Parathyroid adenoma (tissue), 2 donors: Measurements from ENCODE around the gene MPHOSPH10.
A peak's percentile ranks its signal among the peaks of the same experiment; 100 is the strongest.
"Not testable (repeated sequence)": the region's sequence is repeated elsewhere in the genome, so short reads cannot be mapped to it uniquely, and the experiment has no call there.

ENCODE experiments used
- H2AFZ ChIP-seq: fragments of 300-600 bp; sonication (generic); one replicate; pipeline ENCODE4 v1.7.0; 2017; ENCODE audit warnings: antibody characterized with exemption, mild to moderate bottlenecking
- H3K27ac ChIP-seq: fragments of 300-600 bp; sonication (generic); one replicate; pipeline ENCODE4 v1.7.0; 2017
- H3K27me3 ChIP-seq: fragments of 300-600 bp; sonication (generic); one replicate; pipeline ENCODE4 v1.7.0; 2017; ENCODE audit warnings: low read length; ENCODE audit not compliant: control insufficient read depth, insufficient read depth
- H3K36me3 ChIP-seq: fragments of 300-600 bp; sonication (generic); one replicate; pipeline ENCODE4 v1.7.0; 2017; ENCODE audit warnings: low read length; ENCODE audit not compliant: control insufficient read depth, insufficient read depth
- H3K4me1 ChIP-seq: fragments of 300-600 bp; sonication (generic); one replicate; pipeline ENCODE4 v1.7.0; 2017; ENCODE audit warnings: control low read depth
- H3K4me2 ChIP-seq: fragments of 300-600 bp; sonication (generic); one replicate; pipeline ENCODE4 v1.7.0; 2017; ENCODE audit warnings: low read length
- H3K4me3 ChIP-seq: fragments of 300-600 bp; sonication (generic); one replicate; pipeline ENCODE4 v1.7.0; 2017; ENCODE audit warnings: low read depth, low read length
- H3K79me2 ChIP-seq: fragments of 300-600 bp; sonication (generic); one replicate; pipeline ENCODE4 v1.7.0; 2017; ENCODE audit warnings: control low read depth
- H3K9ac ChIP-seq: fragments of 300-600 bp; sonication (generic); one replicate; pipeline ENCODE4 v1.7.0; 2017; ENCODE audit warnings: mild to moderate bottlenecking
- H3K9me3 ChIP-seq: fragments of 300-600 bp; sonication (generic); one replicate; pipeline ENCODE4 v1.7.0; 2017; ENCODE audit warnings: low read length; ENCODE audit not compliant: control insufficient read depth
- TF ChIP-seq, protein P1 (sequence below): fragments of 300-600 bp; sonication (generic); IDR thresholded peaks from one replicate; pipeline ENCODE4 v1.7.0; 2017; ENCODE audit warnings: antibody characterized with exemption, mild to moderate bottlenecking
- donor health status: primary hyperparathyroidism.

The MPHOSPH10 gene, protein sequence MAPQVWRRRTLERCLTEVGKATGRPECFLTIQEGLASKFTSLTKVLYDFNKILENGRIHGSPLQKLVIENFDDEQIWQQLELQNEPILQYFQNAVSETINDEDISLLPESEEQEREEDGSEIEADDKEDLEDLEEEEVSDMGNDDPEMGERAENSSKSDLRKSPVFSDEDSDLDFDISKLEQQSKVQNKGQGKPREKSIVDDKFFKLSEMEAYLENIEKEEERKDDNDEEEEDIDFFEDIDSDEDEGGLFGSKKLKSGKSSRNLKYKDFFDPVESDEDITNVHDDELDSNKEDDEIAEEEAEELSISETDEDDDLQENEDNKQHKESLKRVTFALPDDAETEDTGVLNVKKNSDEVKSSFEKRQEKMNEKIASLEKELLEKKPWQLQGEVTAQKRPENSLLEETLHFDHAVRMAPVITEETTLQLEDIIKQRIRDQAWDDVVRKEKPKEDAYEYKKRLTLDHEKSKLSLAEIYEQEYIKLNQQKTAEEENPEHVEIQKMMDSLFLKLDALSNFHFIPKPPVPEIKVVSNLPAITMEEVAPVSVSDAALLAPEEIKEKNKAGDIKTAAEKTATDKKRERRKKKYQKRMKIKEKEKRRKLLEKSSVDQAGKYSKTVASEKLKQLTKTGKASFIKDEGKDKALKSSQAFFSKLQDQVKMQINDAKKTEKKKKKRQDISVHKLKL

DNA sequence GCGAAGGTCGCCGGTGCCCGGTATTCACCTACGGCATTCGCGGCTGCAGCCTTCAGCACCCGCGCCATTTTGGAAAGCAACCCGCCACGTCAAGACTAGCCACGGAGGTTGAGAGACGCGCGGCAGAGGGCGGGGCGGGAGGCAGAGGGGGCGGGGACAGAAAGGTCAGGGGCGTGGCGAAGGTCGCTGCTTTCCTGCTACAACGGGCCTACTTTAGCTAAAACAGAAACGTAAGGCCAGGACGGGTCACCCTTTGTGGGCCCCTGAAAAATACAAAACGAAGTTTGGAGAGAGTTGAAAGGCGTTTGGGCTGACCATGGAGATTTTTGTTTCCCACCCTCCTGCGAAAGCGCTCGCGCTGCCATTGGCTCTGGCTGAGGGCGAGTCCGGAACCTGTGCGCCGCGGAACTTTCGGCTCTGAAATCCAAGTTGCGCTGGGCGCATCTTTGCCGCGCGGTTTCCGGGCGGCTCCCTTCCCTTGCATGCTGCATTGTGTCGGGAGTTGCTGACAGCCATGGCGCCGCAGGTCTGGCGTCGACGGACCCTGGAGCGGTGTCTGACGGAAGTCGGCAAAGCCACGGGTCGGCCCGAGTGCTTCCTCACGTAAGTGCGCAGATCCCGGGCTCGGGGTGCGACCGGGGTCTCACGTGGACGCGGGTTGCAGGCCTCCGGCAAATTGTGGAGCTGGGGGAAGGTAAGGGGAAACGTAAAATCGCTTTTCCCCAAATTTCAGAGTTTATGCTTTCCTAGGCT, at the start of gene MPHOSPH10, which contains the start of gene MCEE:
Gene MPHOSPH10 (plus strand): TSS at position 483 of the 753 bp plus-strand sequence. CDS start 32 bp downstream, at position 515.
Gene MCEE (minus strand): TSS at position 78 of the 753 bp plus-strand sequence. CDS start 10 bp downstream, at position 68.
- H3K27me3 ChIP-seq = no peaks in the 10 kb centered on the region
- H3K4me2 ChIP-seq = peak within 1 kb of the TSS; percentile 87
- peak within 1 kb of the TSS; percentile 90 for H3K4me3 ChIP-seq
- peak within 1 kb of the TSS; percentile 86 for H3K9ac ChIP-seq
- H3K79me2 ChIP-seq = peaks cover 14% of the 10 kb centered on the region
- no peaks in the 10 kb centered on the region for H3K9me3 ChIP-seq
- H3K36me3 ChIP-seq = no peaks in the 10 kb centered on the region
- TF ChIP-seq, protein P1, sequence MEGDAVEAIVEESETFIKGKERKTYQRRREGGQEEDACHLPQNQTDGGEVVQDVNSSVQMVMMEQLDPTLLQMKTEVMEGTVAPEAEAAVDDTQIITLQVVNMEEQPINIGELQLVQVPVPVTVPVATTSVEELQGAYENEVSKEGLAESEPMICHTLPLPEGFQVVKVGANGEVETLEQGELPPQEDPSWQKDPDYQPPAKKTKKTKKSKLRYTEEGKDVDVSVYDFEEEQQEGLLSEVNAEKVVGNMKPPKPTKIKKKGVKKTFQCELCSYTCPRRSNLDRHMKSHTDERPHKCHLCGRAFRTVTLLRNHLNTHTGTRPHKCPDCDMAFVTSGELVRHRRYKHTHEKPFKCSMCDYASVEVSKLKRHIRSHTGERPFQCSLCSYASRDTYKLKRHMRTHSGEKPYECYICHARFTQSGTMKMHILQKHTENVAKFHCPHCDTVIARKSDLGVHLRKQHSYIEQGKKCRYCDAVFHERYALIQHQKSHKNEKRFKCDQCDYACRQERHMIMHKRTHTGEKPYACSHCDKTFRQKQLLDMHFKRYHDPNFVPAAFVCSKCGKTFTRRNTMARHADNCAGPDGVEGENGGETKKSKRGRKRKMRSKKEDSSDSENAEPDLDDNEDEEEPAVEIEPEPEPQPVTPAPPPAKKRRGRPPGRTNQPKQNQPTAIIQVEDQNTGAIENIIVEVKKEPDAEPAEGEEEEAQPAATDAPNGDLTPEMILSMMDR = no peak
- peak within 1 kb of the TSS; percentile 99 for H2AFZ ChIP-seq
- no peaks in the 10 kb centered on the region for H3K4me1 ChIP-seq
- H3K27ac ChIP-seq = peak within 1 kb of the TSS; percentile 96

DNA sequence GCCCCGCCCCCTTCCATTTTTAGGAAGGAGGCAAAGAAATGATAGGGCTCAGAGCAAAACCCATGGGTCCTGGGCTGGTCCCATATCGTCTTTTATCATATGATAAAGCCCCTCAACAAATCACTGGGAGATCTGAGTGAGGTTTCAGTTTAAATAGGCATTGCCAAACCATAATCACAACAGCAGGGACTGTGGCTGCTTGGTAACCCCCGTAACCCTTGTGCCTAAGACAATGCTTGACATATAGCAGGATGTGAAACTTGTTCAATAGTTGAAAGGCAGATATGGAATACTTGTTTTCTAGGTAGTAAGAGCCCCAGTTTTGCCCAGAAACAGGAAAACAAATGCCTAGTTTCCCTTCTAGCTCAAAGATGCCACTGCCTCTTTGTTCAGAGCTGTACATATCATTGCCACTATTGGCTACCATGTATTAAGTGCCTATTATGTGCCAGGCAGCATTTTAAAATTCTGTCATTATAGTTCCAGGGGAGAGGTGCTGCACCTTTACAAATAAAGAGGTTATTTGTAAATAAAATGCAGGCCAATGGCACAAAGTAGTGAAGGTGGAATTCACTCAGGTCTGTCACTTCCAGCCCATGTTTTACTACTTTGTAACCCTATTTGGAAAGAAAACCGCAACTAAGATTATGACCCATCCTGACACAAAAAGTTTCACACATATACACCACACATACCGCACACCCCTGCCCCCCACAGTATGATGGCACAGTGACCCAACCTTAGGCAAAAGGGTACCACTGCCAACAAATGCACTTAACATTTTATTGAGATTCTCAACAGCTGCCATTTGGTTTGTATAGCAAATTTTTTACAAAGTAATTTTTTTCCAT, 47.8 kb upstream of the MPHOSPH10 start:
- H3K9ac ChIP-seq = no peak overlapping the region
- no peaks in the 10 kb centered on the region for H3K4me1 ChIP-seq
- H3K4me2 ChIP-seq = no peak overlapping the region
- H3K9me3 ChIP-seq = no peaks in the 10 kb centered on the region
- no peaks in the 10 kb centered on the region for H3K27me3 ChIP-seq
- no peak overlapping the region for H3K27ac ChIP-seq
- TF ChIP-seq, protein P1 = no peak
- no peaks in the 10 kb centered on the region for H3K79me2 ChIP-seq
- no peak overlapping the region for H2AFZ ChIP-seq
- no peak overlapping the region for H3K4me3 ChIP-seq
- no peaks in the 10 kb centered on the region for H3K36me3 ChIP-seq

DNA sequence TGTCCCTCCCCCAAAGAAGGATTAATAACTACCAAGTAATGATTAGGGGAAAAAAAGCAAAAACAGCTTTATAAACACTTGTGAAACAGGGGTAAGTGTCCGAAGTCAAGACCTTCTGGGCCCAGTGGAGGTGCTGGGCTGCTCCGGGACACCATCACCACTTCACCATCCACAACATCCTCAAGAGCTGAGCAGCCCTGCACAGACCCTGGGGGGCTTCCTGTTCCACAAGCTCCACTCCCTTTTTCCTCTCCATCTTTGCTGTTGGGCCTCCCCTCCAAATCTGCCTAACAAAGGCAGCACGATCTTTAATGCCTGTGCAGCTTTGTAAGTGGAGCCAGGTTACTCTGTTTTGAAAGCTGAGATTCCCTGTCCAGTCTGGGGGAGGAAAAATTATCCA, 47.1 kb upstream of the MPHOSPH10 start:
- H3K27ac ChIP-seq, H3K27me3 ChIP-seq: not testable (repeated sequence)

DNA sequence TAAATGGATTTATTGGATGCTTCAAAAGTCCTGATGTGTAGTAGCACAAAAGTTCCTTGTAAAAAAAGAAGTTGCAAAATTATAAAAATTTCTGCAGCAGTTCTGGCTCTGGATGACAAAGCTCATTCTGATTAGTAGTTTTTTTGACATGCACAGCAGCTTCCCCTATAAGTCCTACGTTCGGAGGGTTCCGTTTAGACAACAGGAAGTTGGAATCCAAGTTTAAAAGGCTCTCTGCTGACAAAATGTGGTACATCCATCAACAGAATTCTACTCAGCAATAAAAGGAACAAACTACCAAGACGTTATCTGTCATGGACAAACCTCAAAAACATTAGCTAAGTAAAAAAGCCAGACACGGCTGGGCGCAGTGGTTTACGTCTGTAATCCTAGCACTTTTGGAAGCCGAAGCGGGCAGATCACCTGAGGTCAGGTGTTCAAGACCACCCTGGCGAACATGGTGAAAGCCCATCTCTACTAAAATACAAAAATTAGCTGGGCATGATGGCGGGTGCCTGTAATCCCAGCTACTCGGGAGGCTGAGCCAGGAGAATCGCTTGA, 46.6 kb upstream of the MPHOSPH10 start:
- H3K4me1 ChIP-seq, H3K4me3 ChIP-seq, H3K9ac ChIP-seq, H3K27ac ChIP-seq, H3K9me3 ChIP-seq, H3K79me2 ChIP-seq, H3K27me3 ChIP-seq, H3K36me3 ChIP-seq: not testable (repeated sequence)
- H2AFZ ChIP-seq = peak overlapping the region; percentile 31
- H3K4me2 ChIP-seq = peak overlapping the region; percentile 58

More for the DNA sequence above, 47.1 kb upstream of the MPHOSPH10 start:
- not testable (repeated sequence) for H3K36me3 ChIP-seq, H3K9me3 ChIP-seq, H3K79me2 ChIP-seq, H3K4me2 ChIP-seq, H3K9ac ChIP-seq, H3K4me3 ChIP-seq, H3K4me1 ChIP-seq, H2AFZ ChIP-seq

DNA sequence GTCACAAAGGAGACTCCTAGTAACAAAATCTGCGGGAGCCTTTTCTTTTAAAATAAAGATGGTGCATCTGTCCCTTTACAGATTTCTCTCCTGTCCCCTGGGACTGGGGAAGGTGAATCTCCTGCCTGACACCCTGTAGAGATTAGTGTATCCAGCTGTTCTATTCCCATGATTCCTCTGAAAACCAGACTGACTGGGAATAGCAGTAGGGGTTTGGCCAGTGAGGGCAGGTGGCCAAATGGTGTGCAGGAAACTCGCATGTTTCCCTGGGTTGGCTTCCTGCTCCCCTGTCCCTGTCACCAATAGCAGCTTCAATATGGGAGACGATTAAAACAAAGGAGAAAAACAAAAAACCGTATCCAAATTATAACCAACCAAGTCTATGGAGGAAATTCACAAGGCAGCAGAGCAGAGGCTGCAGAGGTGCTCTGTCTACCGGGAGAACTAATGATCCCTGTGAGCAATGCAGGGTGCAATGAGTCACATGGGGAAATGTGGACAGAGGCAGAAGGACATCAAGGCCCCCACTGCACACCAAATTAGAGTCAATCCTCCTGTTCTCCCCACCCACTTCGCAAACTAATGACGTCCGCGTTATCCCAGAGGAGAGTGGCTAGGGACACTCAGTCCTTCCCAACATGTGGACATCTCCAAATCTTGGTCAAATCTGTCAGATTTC, 45.0 kb upstream of the MPHOSPH10 start:
- not testable (repeated sequence) for H2AFZ ChIP-seq, H3K9ac ChIP-seq, H3K4me3 ChIP-seq, H3K27ac ChIP-seq, H3K4me2 ChIP-seq, H3K79me2 ChIP-seq, H3K9me3 ChIP-seq, H3K27me3 ChIP-seq, H3K4me1 ChIP-seq, H3K36me3 ChIP-seq

DNA sequence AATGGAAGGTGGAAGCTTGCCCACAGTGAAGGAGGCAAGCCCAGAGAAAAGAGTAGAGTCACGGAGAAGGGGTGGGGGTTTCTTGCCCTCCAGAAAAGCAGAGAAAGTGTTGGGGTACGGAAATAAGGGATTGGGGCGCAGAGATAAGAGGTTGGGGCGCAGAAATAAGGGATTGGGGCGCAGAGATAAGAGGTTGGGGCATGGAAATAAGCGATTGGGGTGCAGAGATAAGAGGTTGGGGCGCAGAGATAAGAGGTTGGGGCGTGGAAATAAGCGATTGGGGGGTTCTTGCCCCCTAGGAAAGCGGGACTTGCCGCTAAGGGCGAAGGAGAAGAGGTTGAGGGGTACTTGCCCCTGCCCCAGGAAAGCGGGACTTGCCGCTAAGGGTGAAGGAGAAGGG, 41.0 kb upstream of the MPHOSPH10 start:
- H3K4me3 ChIP-seq, H2AFZ ChIP-seq, H3K4me2 ChIP-seq, H3K79me2 ChIP-seq, H3K4me1 ChIP-seq, H3K27ac ChIP-seq, H3K9ac ChIP-seq, H3K27me3 ChIP-seq, H3K9me3 ChIP-seq, H3K36me3 ChIP-seq: not testable (repeated sequence)

DNA sequence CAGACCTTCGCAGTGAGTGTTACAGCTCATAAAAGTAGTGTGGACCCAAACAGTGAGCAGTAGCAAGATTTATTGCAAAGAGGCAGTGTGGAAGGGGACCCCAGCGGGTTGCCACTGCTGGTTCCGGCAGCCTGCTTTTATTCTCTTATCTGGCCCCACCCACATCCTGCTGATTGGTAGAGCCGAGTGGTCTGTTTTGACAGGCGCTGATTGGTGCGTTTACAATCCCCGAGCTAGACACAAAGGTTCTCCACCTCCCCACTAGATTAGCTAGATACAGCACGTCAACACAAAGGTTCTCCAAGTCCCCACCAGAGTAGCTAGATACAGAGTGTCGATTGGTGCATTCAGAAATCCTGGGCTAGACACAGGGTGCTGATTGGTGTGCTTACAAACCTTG, 38.6 kb upstream of the MPHOSPH10 start:
- H3K9me3 ChIP-seq, H3K4me3 ChIP-seq, H3K4me1 ChIP-seq, H3K27ac ChIP-seq, H3K79me2 ChIP-seq, H3K4me2 ChIP-seq, H3K9ac ChIP-seq, H3K27me3 ChIP-seq, H2AFZ ChIP-seq, H3K36me3 ChIP-seq: not testable (repeated sequence)
